IPS DF 19.7 (cell line): ENCODE measurements around the gene COL4A6.

Source experiments
- DNase-seq: peaks from one replicate; pipeline ENCODE4 v3.0.0-alpha.2; 2013; ENCODE audit warnings: low read depth, low spot score

Gene COL4A6

GRCh38 chrX:108216919-108217571 lies 221.2 kb downstream of the COL4A6 start:
- no peak for DNase-seq

- DNase-seq = no peak
Measured at GRCh38 chrX:108216405-108216804, 221.8 kb downstream of the COL4A6 start.

GRCh38 chrX:108211301-108211700 lies 226.9 kb downstream of the COL4A6 start:
- no peak for DNase-seq

- DNase-seq = no peak
Measured at GRCh38 chrX:108209006-108209554, 229.1 kb downstream of the COL4A6 start.

- DNase-seq = no peak
Measured at GRCh38 chrX:108203540-108203939, 234.7 kb downstream of the COL4A6 start.

GRCh38 chrX:108199691-108200090 lies 238.5 kb downstream of the COL4A6 start:
- no peak for DNase-seq

GRCh38 chrX:108199041-108199440 lies 239.2 kb downstream of the COL4A6 start:
- DNase-seq = no peak

- DNase-seq = no peak
Measured at GRCh38 chrX:108198420-108198819, 239.8 kb downstream of the COL4A6 start.

GRCh38 chrX:108186811-108187210 lies 251.4 kb downstream of the COL4A6 start:
- no peak for DNase-seq

GRCh38 chrX:108178143-108178498 lies 260.1 kb downstream of the COL4A6 start:
- DNase-seq = no peak

GRCh38 chrX:108177351-108178142 lies 260.7 kb downstream of the COL4A6 start:
- no peak for DNase-seq

- no peak for DNase-seq
Measured at GRCh38 chrX:108173874-108174273, 264.3 kb downstream of the COL4A6 start.

- DNase-seq = no peak
Measured at GRCh38 chrX:108171671-108172070, 266.6 kb downstream of the COL4A6 start.

GRCh38 chrX:108169768-108170167 lies 268.5 kb downstream of the COL4A6 start:
- DNase-seq = no peak

GRCh38 chrX:108168961-108169740 lies 269.1 kb downstream of the COL4A6 start:
- no peak for DNase-seq

- no peak for DNase-seq
Measured at GRCh38 chrX:108167211-108167872, 270.9 kb downstream of the COL4A6 start.

- peak; percentile 33 for DNase-seq
Measured at GRCh38 chrX:108165383-108166111, 272.7 kb downstream of the COL4A6 start.

- no peak for DNase-seq
Measured at GRCh38 chrX:108163333-108164082, 274.7 kb downstream of the COL4A6 start.

- DNase-seq = no peak
Measured at GRCh38 chrX:108162265-108162664, 276.0 kb downstream of the COL4A6 start.

GRCh38 chrX:108160309-108160708 lies 277.9 kb downstream of the COL4A6 start:
- no peak for DNase-seq
